Ascending aorta (tissue), 2 donors: ENCODE measurements around the gene GREM1. TPM values are rescaled to one million over a fixed set of nuclear protein-coding genes. Genes with fewer than 3 reads are reported as not detected.

Experiments used
- DNase-seq, 2 donors: peaks; one replicate each; pipeline ENCODE4 v3.0.0-alpha.2; 2019; ENCODE audit warnings: low spot score in 2 of 2
- H3K27ac ChIP-seq, 2 donors: fragments of 200-600 bp; sonication (generic); one replicate each; pipeline ENCODE4 v1.5.1; 2016 to 2017; ENCODE audit warnings: mild to moderate bottlenecking in 1 of 2
- H3K27me3 ChIP-seq: fragments of 200-600 bp; sonication (generic); one replicate; pipeline ENCODE4 v1.5.1; 2017
- H3K36me3 ChIP-seq, 2 donors: fragments of 200-600 bp; sonication (generic); one replicate each; pipeline ENCODE4 v1.5.1; 2016
- H3K4me1 ChIP-seq, 2 donors: fragments of 200-600 bp; sonication (generic); one replicate each; pipeline ENCODE4 v1.5.1; 2016 to 2017; ENCODE audit warnings: mild to moderate bottlenecking in 1 of 2
- H3K4me3 ChIP-seq, 2 donors: fragments of 200-600 bp; sonication (generic); one replicate each; pipeline ENCODE4 v1.5.1; 2016 to 2017; ENCODE audit warnings: mild to moderate bottlenecking in 1 of 2
- H3K9me3 ChIP-seq, 2 donors: fragments of 200-600 bp; sonication (generic); one replicate each; pipeline ENCODE4 v1.5.1; 2016
- CTCF ChIP-seq, 3 experiments: fragments of 200-600 bp in 2 of 3; fragments of 450-650 bp in 1 of 3; sonication (generic) in 2 of 3; IDR thresholded peaks; one replicate each; pipeline ENCODE4 v1.5.1; 2016 to 2019; ENCODE audit warnings: antibody characterized with exemption in 3 of 3, mild to moderate bottlenecking in 1 of 3, moderate library complexity in 1 of 3
- intact Hi-C: fragments of 100-400 bp; cut with DNase I; formaldehyde crosslinking; loops from one replicate; pipeline ENCODE4 v1.15.1; 2023
- total RNA-seq: library from RNA; depleted of rRNA; stranded (reverse); fragments of >200 nt; gene quantifications from one replicate; pipeline ENCODE4 v1.1.0, GENCODE V29; 2016

GREM1 gene
- total RNA-seq, 1 donor from 2014 or later, result not detected

GRCh38 chr15:32765236-32765635 is 47.4 kb downstream of the GREM1 start:
- DNase-seq, result no peak
- Histone ChIP-seq H3K27me3 (no peaks in the 10 kb centered on the region), H3K36me3 (no peaks in the 10 kb centered on the region), H3K4me3 (no peak overlapping the region), H3K27ac (no peak overlapping the region), H3K9me3 (no peaks in the 10 kb centered on the region), H3K4me1 (no peaks in the 10 kb centered on the region)
- TF ChIP-seq CTCF (IDR thresholded peaks at IDR 0.05), result no peak
- intact Hi-C loops, result no loop called here

- H3K27me3 ChIP-seq, result no peaks in the 10 kb centered on the region
- no peak for TF ChIP-seq CTCF (IDR thresholded peaks at IDR 0.05)
- H3K4me3 ChIP-seq, result no peak overlapping the region
- no peaks in the 10 kb centered on the region for H3K36me3 ChIP-seq
- H3K4me1 ChIP-seq, result no peaks in the 10 kb centered on the region
- no peak for DNase-seq
- no peaks in the 10 kb centered on the region for H3K9me3 ChIP-seq
- H3K27ac ChIP-seq, result no peak overlapping the region
- intact Hi-C loops, result no loop called here
Observed at GRCh38 chr15:32766101-32766500, 48.3 kb downstream of the GREM1 start.

GRCh38 chr15:32767236-32767635 is 49.4 kb downstream of the GREM1 start:
- Histone ChIP-seq H3K9me3 (no peaks in the 10 kb centered on the region), H3K4me3 (no peak overlapping the region), H3K27me3 (no peaks in the 10 kb centered on the region), H3K36me3 (no peaks in the 10 kb centered on the region), H3K27ac (no peak overlapping the region), H3K4me1 (no peaks in the 10 kb centered on the region)
- TF ChIP-seq CTCF (IDR thresholded peaks at IDR 0.05), result no peak
- no peak for DNase-seq
- intact Hi-C loops, result no loop called here

- Histone ChIP-seq H3K36me3 (no peaks in the 10 kb centered on the region), H3K27ac (no peak overlapping the region), H3K4me3 (no peak overlapping the region), H3K9me3 (peaks cover 0 to 7% of the 10 kb centered on the region in 2 donors), H3K4me1 (no peaks in the 10 kb centered on the region), H3K27me3 (no peaks in the 10 kb centered on the region)
- intact Hi-C loops, result no loop called here
- TF ChIP-seq CTCF (IDR thresholded peaks at IDR 0.05), result no peak
- no peak for DNase-seq
Observed at GRCh38 chr15:32774022-32774421, 56.2 kb downstream of the GREM1 start.

- no peak for TF ChIP-seq CTCF (IDR thresholded peaks at IDR 0.05)
- intact Hi-C loops, result no loop called here
- no peaks in the 10 kb centered on the region for H3K27me3 ChIP-seq
Observed at GRCh38 chr15:32775103-32775502, 57.3 kb downstream of the GREM1 start.

More at GRCh38 chr15:32775103-32775502, 57.3 kb downstream of the GREM1 start:
- Histone ChIP-seq H3K9me3 (peaks cover 0 to 7% of the 10 kb centered on the region in 2 donors), H3K4me1 (no peaks in the 10 kb centered on the region), H3K4me3 (no peak overlapping the region), H3K36me3 (no peaks in the 10 kb centered on the region), H3K27ac (no peak overlapping the region)
- no peak for DNase-seq
